Measurements from ENCODE around the gene PPP2R5E.

Gene PPP2R5E

GRCh38 chr14:63563370-63564026, 20.3 kb upstream of the PPP2R5E start:
- no peak for TF ChIP-seq CTCF (IDR thresholded peaks at IDR 0.05; ENCODE audit: low read depth, low read length, missing control alignments)
- H3K4me3 ChIP-seq (ENCODE audit: low read depth, low read length): no peak overlapping the region
- no peak for DNase-seq (ENCODE audit: low read depth)
- in situ Hi-C loops (cut with HindIII; ENCODE audit: low sequenced_read_pairs): no loop called here

DNA sequence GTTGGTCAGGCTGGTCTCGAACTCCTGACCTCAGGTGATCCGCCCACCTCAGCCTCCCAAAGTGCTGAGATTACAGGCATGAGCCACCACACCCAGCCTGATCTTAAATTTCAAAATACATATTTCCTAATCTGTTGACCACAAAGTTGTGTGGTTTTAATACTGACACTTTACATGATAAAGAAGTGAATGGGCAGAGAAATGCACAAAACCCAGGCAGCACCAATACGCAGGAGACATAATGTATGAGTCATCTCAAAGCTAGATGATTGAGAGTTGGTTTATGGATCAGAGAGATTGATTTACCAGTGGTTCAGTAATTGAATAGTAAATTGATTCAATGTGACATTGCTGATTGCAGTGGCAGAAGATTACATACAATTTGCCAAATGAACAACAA, 19.2 kb upstream of the PPP2R5E start:
- in situ Hi-C loops (cut with HindIII; ENCODE audit: low sequenced_read_pairs): no loop called here
- TF ChIP-seq CTCF (IDR thresholded peaks at IDR 0.05; ENCODE audit: low read depth, low read length, missing control alignments): no peak
- no peak for DNase-seq (ENCODE audit: low read depth)
- H3K4me3 ChIP-seq (ENCODE audit: low read depth, low read length): no peak overlapping the region

DNA sequence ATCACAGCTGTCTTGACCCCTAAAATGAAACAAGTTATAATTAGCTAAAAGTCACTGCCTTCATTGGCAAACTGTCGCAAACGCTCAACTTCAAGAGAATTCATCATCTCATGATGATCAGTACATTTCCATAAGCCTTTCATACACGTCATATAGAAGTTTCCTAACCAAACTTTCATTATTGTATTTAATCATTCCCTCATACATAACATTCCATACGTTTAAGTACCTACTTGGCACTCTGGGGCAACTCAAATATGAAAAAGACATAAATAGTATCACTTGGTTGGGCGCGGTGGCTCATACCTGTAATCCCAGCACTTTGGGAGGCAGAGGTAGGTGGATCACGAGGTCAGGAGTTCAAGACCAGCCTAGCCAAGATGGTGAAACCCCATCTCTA, 12.4 kb upstream of the PPP2R5E start:
- no peak for TF ChIP-seq CTCF (IDR thresholded peaks at IDR 0.05; ENCODE audit: low read depth, low read length, missing control alignments)
- H3K4me3 ChIP-seq (ENCODE audit: low read depth, low read length): no peak overlapping the region
- DNase-seq (ENCODE audit: low read depth): no peak
- in situ Hi-C loops (cut with HindIII; ENCODE audit: low sequenced_read_pairs): no loop called here

GRCh38 chr14:63551332-63551731, 8.2 kb upstream of the PPP2R5E start:
- H3K4me3 ChIP-seq (ENCODE audit: low read depth, low read length): no peak overlapping the region
- DNase-seq (ENCODE audit: low read depth): no peak
- in situ Hi-C loops (cut with HindIII; ENCODE audit: low sequenced_read_pairs): no loop called here
- TF ChIP-seq CTCF (IDR thresholded peaks at IDR 0.05; ENCODE audit: low read depth, low read length, missing control alignments): no peak

GRCh38 chr14:63547798-63548335, 4.7 kb upstream of the PPP2R5E start:
- DNase-seq (ENCODE audit: low read depth): no peak
- in situ Hi-C loops (cut with HindIII; ENCODE audit: low sequenced_read_pairs): no loop called here

DNA sequence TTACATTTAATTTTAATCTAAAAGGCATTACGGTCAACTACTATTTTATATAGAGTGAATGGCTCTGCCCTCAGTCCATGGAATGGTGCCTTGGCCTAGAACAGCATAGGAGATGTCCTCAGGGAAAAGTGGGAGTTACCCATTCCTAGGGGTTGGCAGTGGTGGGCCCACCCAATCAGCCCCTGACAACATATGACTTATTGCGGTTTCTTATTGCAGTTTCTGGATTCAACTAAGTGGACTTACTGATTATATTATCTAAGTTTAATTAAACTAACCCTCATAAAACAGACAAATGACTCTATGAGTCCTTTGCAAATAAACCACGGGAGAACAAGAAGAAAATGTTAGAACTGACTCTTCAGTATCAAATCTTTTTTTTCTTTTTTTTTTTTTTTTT, 2.3 kb upstream of the PPP2R5E start:
- no peak overlapping the region for H3K4me3 ChIP-seq (ENCODE audit: low read depth, low read length)
- TF ChIP-seq CTCF (IDR thresholded peaks at IDR 0.05; ENCODE audit: low read depth, low read length, missing control alignments): no peak
- no peak for DNase-seq (ENCODE audit: low read depth)
- in situ Hi-C loops (cut with HindIII; ENCODE audit: low sequenced_read_pairs): no loop called here

More at GRCh38 chr14:63547798-63548335, 4.7 kb upstream of the PPP2R5E start:
- no peak for TF ChIP-seq CTCF (IDR thresholded peaks at IDR 0.05; ENCODE audit: low read depth, low read length, missing control alignments)
- no peak overlapping the region for H3K4me3 ChIP-seq (ENCODE audit: low read depth, low read length)
